ENCODE results near the gene RASA3. TPM values are rescaled to one million over a fixed set of nuclear protein-coding genes. Genes with fewer than 3 reads are reported as not detected.
"Not testable (repeated sequence)": the region's sequence is repeated elsewhere in the genome, so short reads cannot be mapped to it uniquely, and the experiment has no call there.

Gene RASA3
- total RNA-seq, 1 donor from 2014 or later, result 25.4 TPM

GRCh38 chr13:114081761-114082681 lies 50.4 kb downstream of the RASA3 start:
- DNase-seq (ENCODE audit: low read depth in 2 of 2), result no peak

DNA sequence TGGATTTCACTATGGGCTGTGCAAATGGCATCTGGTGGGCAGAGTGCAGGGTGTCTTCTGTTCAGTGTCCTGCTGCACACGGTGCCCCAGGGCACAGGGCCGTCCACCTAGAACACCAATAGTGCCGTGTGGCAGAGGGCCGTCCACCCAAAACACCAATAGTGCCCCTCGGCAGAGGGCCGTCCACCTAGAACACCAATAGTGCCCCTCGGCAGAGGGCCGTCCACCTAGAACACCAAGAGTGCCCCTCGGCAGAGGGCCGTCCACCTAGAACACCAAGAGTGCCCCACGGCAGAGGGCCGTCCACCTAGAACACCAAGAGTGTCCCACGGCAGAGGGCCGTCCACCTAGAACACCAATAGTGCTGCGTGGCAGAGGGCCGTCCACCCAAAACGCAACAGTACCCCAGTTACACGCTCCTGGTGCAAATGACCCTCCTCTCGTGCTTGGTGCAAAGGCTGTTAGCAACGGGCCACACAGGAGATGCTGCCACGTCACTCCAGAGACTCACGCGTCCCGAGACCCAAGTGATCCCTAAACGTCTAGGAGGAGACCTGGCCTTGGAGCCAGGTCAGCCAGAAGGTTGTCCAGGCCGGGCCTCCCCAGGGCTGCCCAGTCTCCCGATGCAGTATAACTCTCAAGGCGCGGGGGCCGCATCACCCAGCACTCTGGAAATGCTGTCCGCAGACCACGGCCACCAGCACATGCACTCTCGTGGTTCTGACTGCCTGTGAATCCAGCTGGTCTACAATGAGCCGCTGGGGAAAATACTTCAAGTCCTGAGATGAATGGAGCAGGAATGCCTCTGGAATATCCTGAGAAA lies 51.5 kb downstream of the RASA3 start:
- DNase-seq (ENCODE audit: low read depth in 2 of 2), result no peak

DNA sequence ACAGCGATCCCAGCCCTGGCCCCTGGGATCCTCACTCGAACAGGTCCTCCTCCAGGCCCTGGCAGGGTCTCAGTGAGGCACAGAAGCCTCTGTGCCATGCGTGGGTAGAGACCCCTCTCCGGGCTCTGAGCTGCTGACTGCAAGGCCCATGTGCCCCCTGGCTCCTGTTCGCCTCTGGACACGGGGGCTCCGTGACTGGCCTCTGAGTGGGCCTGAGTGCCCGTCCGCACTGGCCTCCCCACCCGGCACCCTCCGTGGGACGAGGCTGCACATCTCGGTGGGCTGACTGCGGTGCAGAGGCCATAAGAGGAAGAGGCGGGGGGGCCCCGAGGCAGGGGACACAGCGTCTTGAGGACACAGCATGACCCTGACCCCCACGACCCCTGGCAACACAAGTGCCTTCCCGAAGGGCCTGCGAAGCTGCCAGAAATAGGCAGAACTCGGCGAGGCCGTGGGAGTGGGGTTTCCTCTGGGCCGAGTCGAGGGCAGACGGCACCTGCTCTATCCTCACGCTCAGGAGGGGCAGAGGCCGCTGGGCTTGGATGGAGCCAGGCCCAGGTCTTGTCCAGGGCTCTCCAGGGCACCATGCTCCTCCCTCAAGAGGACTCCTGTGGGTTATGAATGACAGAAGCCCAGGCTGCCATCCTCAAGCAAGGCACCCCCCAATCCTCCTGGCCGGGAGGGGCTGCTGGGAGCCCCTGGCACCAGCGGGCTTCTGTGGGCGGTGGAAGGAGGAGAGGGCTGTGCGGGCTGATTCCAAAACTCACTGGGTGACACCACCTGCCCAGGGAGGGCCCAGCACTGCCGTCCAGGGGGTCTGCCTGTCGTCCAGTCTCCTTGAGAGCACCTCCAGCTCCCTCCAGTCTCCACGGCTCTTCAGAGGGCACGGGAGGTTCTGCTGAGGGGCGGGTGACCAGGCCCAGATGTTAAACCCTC lies 52.6 kb downstream of the RASA3 start:
- no peak for DNase-seq (ENCODE audit: low read depth in 2 of 2)

- no peak for DNase-seq (ENCODE audit: low read depth in 2 of 2)
Measured at GRCh38 chr13:114078461-114079451, 53.7 kb downstream of the RASA3 start.

- peak; percentile 64 to 69 for DNase-seq (ENCODE audit: low read depth in 2 of 2)
Measured at GRCh38 chr13:114077933-114078325, 54.5 kb downstream of the RASA3 start.

- no peak for DNase-seq (ENCODE audit: low read depth in 2 of 2)
Measured at GRCh38 chr13:114077099-114077932, 55.1 kb downstream of the RASA3 start.

DNA sequence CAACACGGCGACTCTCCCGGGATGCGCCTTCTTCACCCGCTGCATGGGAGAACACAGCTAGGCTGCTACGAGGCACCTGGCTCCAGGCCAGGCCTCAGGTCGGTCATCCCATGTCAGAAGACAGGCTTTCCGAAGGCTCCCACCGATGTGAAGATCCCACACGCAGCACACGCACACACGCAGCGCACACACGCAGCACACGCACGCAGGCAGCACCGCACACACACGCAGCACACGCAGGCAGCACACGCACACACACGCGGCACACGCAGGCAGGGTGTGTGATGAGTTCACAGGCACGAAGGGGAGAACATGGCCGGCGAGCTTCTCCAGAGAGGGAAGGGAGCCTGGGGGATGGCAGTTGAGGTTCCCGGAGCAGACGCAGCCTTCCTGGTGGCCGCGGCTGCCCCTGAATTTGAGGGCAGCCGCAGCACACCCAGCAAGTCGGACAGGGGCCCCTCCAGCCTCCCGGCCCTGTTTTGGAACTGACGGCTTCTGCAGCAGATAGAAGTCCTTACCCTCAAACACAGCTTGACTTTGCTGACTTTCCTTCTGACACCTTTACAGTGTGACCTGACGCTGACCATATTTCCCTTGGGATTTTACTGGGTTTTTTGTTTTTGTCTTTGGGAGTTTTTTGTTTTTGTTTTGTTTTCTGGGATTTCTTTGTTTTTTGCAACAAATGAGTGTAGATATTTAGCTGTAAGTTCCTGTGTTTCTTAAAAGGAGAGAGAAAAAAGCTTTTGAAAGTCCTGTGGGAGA lies 55.9 kb downstream of the RASA3 start:
- DNase-seq (ENCODE audit: low read depth in 2 of 2), result no peak

DNA sequence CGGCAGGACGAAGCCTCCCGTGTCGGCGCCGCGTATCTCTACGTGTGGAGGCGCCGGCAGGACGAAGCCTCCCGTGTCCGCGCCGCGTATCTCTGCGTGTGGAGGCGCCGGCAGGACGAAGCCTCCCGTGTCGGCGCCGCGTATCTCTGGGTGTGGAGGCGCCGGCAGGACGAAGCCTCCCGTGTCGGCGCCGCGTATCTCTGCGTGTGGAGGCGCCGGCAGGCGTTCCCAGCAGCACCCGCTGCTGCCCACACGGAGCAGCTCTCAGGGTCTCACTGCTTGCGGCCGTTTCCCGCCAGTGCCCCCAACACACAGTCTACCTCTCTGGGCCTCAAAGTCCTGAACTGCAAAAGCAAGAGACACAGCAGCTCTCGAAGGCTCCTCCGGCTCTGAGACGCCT lies 56.6 kb downstream of the RASA3 start:
- DNase-seq (ENCODE audit: low read depth in 2 of 2), result not testable (repeated sequence)

- DNase-seq (ENCODE audit: low read depth in 2 of 2), result no peak
Measured at GRCh38 chr13:114074671-114075315, 57.6 kb downstream of the RASA3 start.

DNA sequence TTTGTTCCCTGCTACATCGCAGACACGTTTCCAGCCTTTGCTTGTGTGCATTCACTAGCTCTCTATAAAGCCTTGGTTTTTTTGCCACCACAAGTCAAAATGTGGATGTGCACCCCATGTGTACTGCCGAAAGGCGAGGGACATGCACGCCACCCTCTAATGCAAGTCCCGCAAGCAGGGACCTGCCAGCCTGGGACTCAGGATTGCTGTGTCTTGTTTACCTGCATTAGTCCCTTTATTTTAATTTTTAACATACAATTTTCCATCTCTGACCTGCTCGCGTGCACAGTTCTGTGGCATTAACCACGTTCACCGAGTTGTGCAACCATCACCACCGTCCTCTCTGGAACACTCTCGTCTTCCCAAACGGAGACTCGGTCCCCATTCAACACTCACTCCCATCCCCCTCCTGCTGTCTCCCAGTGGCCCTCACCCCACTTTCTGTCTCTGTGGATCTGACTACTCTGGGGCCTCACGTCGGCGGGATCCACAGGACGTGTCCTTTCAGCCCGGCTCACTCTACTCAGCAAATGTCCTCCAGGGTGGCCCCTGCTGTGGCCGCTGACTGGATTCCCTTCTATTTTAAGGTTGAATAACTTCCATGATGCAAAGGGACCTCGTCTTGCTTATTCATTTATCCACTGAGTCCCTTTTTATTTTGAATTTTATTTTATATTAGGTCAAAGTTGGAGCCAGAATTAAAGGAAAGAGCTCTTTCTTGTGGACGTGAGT lies 58.4 kb downstream of the RASA3 start:
- DNase-seq (ENCODE audit: low read depth in 2 of 2), result no peak

DNA sequence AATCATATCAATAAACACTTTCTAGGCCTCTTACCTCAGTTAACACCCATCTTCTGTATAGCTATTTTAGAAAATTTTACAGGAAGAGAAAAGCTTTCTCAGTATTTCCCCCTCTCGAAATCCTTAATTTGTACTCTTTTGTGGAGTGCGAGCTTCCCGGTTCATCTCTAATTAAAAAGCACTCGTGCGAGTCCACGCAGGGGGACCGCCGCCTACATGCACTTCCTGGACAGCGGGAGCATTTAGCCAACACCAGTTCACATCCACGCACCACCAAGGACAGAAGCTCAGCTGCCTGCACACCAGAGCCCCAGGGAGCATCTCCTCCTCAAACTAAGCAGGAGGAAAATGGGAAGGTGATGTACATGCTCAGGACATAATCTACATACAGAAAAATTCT lies 60.0 kb downstream of the RASA3 start:
- DNase-seq (ENCODE audit: low read depth in 2 of 2), result no peak

DNA sequence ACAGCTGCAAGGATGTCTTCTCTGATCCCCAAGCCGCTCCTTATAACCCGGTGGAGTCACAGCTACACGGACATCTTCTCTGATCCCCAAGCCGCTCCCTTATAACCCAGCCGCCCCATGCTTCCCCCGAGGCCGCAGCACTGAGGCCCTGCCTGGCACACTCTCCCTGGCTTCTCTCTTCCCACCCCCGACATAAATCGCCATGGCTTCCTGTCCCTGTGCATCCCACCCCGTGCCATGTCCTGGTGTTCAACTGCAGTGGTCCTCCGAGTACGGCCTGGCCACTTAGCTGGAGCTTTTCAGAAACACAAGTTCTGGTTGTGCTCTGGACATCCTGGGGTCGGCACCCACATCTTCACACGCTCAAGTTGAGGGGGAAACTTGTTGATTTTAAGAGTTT lies 60.4 kb downstream of the RASA3 start:
- no peak for DNase-seq (ENCODE audit: low read depth in 2 of 2)

- DNase-seq (ENCODE audit: low read depth in 2 of 2), result no peak
Measured at GRCh38 chr13:114071410-114071809, 61.0 kb downstream of the RASA3 start.

DNA sequence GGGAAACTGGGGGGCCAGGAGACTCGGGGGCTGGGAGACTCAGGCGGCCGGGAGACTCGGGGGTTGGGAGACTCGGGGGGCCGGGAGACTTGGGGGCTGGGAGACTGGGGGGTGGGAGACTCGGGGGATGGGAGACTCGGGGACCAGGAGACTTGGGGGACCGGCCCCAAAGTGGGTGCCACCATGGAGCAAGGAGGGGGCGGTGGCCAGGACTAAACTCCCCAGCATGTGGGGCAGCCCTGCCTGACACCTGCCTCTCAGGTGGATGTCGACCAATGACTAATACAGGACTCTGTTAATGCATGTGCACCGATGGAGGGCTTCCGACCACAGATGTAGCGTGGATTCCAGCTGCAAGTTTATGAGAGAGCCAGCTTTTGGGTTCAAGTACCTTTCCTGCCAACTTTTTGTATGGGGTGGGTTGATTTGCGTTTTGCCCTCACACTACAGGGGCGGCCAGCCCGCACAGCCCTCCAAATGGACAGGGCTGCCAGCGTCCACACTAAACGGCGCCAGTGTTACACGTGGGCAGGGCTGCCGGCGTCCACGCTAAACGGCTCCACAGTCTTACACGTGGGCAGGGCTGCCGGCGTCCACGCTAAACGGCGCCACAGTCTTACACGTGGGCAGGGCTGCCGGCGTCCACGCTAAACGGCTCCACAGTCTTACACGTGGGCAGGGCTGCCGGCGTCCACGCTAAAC lies 62.2 kb downstream of the RASA3 start:
- no peak for DNase-seq (ENCODE audit: low read depth in 2 of 2)

DNA sequence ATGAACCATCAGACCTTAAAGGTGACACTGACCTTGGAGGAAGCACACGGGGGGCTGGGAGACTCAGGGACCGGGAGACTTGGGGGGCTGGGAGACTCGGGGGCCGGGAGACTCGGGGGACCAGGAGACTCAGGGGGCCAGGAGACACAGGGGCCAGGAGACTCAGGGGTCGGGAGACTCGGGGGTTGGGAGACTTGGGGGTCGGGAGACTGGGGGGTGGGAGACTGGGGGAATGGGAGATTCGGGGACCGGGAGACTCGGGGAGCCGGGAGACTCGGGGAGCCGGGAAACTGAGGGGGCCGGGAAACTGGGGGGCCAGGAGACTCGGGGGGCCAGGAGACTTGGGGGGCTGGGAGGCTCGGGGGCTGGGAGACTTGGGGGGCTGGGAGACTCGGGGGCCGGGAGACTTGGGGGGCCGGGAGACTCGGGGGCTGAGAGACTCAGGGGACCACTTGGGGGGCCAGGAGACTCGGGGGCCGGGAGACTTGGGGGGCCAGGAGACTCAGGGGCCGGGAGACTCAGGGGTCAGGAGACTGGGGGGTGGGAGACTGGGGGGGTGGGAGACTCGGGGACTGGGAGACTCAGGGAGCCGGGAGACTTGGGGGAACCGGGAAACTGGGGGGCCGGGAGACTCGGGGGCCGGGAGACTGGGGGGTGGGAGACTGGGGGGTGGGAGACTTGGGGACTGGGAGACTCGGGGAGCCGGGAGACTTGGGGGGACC lies 62.9 kb downstream of the RASA3 start:
- no peak for DNase-seq (ENCODE audit: low read depth in 2 of 2)

All from lung microvascular endothelial cell (primary cell).